ENCODE results near the gene CNTNAP5.

Gene CNTNAP5

DNA sequence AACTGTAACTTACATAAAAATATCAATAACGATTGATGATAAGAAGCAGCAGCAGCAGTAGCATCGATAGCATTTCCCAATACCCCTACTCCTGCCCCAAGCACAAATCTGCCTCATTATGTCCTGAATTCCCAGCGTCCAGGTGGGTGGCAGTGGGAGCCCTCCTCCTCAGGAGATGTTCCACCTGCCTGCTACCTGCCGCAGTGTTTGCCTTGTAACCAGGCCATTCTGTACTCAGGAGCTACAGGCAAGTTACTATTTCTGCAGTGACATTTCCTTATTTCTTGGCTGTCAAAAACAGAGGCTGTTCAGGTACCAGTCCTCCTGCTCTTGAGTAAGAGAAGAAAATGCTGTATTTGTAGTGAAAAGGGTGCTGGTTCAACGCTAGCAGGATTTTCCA, 236.4 kb downstream of the CNTNAP5 start:
- no peak for DNase-seq (ENCODE audit: low read depth)
- no peak overlapping the region for H3K4me3 ChIP-seq (ENCODE audit: low read depth, low read length)
- TF ChIP-seq, protein P1, sequence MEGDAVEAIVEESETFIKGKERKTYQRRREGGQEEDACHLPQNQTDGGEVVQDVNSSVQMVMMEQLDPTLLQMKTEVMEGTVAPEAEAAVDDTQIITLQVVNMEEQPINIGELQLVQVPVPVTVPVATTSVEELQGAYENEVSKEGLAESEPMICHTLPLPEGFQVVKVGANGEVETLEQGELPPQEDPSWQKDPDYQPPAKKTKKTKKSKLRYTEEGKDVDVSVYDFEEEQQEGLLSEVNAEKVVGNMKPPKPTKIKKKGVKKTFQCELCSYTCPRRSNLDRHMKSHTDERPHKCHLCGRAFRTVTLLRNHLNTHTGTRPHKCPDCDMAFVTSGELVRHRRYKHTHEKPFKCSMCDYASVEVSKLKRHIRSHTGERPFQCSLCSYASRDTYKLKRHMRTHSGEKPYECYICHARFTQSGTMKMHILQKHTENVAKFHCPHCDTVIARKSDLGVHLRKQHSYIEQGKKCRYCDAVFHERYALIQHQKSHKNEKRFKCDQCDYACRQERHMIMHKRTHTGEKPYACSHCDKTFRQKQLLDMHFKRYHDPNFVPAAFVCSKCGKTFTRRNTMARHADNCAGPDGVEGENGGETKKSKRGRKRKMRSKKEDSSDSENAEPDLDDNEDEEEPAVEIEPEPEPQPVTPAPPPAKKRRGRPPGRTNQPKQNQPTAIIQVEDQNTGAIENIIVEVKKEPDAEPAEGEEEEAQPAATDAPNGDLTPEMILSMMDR (conservative IDR thresholded peaks at IDR 0.05; ENCODE audit: low read depth, low read length) = no peak

DNA sequence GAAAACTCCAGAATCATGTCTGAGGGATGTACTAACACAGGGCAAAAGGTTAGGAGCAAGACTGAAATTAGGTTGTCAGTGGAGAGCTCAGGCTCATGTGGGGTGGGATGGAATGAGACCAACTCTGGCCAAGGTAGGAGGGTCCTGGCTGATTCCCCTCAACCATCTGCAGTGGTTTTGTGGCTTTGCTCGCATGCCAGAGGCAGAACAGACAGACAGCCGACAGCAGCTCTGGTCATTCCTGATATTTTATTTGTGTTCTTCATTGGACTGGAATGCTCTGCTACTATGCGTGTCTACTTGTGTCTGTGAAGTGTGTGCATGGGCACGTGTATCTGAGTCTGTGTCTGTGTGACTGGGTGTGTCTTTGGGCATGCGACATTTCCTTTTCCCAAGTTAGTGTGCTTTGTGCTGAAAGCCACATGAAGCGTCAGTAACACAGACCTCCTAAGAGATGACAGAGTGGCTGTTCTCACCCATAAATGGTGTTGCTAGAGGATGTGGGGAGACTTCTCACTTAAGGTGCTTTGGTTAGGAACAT, 239.5 kb downstream of the CNTNAP5 start:
- no peak for DNase-seq (ENCODE audit: low read depth)
- TF ChIP-seq, protein P1 (conservative IDR thresholded peaks at IDR 0.05; ENCODE audit: low read depth, low read length) = no peak
- no peak overlapping the region for H3K4me3 ChIP-seq (ENCODE audit: low read depth, low read length)

DNA sequence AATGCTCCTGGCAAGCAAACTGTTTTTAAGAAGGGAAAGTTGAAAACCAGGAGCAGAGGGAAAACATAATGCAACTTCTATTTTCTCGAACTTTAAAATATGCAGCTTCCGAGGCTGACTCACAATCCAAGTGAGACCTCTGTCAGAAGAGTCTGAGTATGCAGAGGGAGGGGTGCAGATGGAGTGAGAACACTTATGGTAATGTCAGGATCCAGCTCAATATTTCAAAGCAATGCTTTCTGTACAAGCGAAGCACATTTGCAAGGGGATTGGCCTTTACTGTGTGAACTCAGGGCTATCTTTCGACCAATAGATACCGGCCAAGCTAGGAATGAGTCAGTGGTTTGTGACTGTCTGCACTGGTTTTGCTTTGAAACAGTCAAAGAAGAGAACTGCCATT, 242.7 kb downstream of the CNTNAP5 start:
- TF ChIP-seq, protein P1 (conservative IDR thresholded peaks at IDR 0.05; ENCODE audit: low read depth, low read length) = no peak
- DNase-seq (ENCODE audit: low read depth) = peak; percentile 13
- H3K4me3 ChIP-seq (ENCODE audit: low read depth, low read length) = no peak overlapping the region

DNA sequence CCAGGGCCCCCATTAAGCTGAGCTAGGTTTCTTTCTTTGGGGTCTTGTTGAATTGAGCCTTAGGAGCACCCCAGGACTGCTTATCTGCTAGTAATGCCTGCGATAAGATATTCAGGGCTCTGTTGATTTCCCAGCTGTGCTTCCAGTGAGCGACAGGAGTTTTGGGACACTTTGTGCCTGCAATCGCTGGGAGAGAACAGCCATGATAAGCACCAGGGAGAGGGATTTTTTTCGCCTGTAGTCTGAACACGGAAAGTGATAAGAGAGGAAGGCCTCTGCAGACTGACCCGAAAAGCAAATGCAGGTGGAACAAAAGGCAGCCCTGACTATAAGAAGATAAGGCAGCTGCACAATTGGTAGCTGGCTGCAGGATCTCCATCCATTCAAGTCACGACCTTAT, 244.3 kb downstream of the CNTNAP5 start:
- TF ChIP-seq, protein P1 (conservative IDR thresholded peaks at IDR 0.05; ENCODE audit: low read depth, low read length) = no peak
- DNase-seq (ENCODE audit: low read depth) = no peak
- H3K4me3 ChIP-seq (ENCODE audit: low read depth, low read length) = no peak overlapping the region

DNA sequence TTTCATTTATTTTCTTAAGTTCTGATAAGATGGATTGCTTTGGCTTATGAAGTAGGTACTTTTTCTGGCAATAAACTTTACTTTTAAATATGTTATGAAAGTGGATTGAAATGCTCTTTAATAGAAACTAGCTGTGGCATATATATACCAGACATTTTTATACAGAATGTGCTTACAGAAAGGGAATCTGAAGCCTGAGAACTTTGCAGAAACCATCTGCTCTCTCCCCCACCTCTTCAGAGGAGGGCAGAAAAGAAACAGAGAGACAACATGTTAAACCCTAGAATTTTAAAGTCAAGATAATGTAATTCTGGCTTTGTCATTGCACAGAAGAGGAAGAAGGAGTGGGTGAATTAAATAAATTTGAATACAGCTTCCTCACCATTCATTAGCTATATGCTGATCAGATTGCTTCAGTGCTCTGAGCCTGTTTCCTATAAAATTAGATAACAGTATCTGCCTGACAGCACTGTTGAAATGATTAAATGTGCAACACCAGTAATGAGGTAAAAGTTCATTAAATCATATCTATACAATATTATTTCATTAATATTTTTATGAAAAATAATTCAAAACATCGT, 247.3 kb downstream of the CNTNAP5 start:
- no peak for DNase-seq (ENCODE audit: low read depth)
- TF ChIP-seq, protein P1 (conservative IDR thresholded peaks at IDR 0.05; ENCODE audit: low read depth, low read length) = no peak

DNA sequence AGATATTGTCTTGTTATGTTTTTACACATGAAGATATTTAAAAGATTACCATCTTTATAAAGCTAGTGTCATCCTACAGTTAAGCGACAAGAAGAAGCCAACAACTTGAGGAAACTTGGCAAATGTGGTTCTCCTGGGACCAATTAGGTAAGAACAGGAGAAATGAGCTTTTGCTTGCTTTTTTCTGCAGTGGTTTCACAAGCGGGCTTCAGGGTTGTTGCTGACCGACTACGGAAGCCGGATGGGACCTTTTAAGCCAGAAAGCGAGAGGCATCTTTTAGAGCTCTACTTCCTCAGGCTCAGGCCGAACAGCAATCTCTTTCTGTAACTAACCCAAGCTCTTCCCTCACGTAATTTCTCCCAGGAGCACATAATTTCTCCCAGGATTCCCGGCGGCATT, 256.5 kb downstream of the CNTNAP5 start:
- TF ChIP-seq, protein P1 (conservative IDR thresholded peaks at IDR 0.05; ENCODE audit: low read depth, low read length) = no peak
- DNase-seq (ENCODE audit: low read depth) = no peak
- no peak overlapping the region for H3K4me3 ChIP-seq (ENCODE audit: low read depth, low read length)

More for the DNA sequence above, 247.3 kb downstream of the CNTNAP5 start:
- H3K4me3 ChIP-seq (ENCODE audit: low read depth, low read length) = no peak overlapping the region

DNA sequence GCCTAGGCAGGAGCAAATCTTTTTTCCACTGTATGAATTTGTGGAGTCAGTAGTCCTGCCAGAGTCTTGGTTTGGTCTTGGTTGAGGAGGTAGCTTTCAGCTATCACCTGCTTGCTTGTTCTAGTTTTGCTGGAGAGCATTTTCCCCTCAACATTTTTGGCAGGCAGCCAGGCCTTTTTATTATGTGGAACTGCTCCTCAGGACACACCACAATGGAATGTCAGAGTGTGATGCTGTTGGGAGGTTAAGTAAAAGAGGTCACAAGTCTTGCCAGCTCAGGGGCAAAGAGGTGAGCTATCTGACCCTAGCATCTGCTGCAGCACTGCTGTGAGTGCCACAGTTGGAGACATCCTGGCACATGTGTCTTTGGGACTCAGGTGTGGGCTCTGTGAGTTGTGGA, 258.0 kb downstream of the CNTNAP5 start:
- TF ChIP-seq, protein P1 (conservative IDR thresholded peaks at IDR 0.05; ENCODE audit: low read depth, low read length) = no peak
- DNase-seq (ENCODE audit: low read depth) = no peak
- no peak overlapping the region for H3K4me3 ChIP-seq (ENCODE audit: low read depth, low read length)
